ENCODE data around the gene METTL17.

GRCh38 chr14:20998139-20998538 is 8.4 kb downstream of the METTL17 start:
- TF ChIP-seq YY1 (IDR thresholded peaks at IDR 0.05; ENCODE audit: low read depth, low read length) (no peak), CEBPB (IDR thresholded peaks at IDR 0.05; ENCODE audit: low read depth, low read length) (no peak), RAD21 (IDR thresholded peaks at IDR 0.05 in 1 of 2, conservative IDR thresholded peaks at IDR 0.05 in 1 of 2; ENCODE audit: low read depth in 2 of 2, low read length in 2 of 2) (no peak), JUN (IDR thresholded peaks at IDR 0.05; ENCODE audit: low read depth, low read length) (no peak), EZH2 (IDR thresholded peaks at IDR 0.05; ENCODE audit: low read depth, low read length, severe bottlenecking) (no peak), POLR2AphosphoS5 (IDR thresholded peaks at IDR 0.05; ENCODE audit: low read depth, low read length) (no peak), ATF2 (IDR thresholded peaks at IDR 0.05; ENCODE audit: low read length) (no peak), CTCF (IDR thresholded peaks at IDR 0.05; ENCODE audit: control extremely low read depth in 1 of 3, insufficient read depth in 1 of 3, low read depth in 1 of 3, low read length in 3 of 3) (no peak), EGR1 (IDR thresholded peaks at IDR 0.05; ENCODE audit: borderline replicate concordance, low read depth, low read length) (no peak), SUZ12 (IDR thresholded peaks at IDR 0.05; ENCODE audit: low read length) (no peak), RBBP5 (IDR thresholded peaks at IDR 0.05; ENCODE audit: borderline replicate concordance, low read depth, low read length) (no peak), POLR2A (IDR thresholded peaks at IDR 0.05; ENCODE audit: control extremely low read depth in 1 of 2, low read depth in 2 of 2, low read length in 2 of 2) (no peak), TBP (IDR thresholded peaks at IDR 0.05; ENCODE audit: low read depth, low read length) (no peak)
